Measurements from ENCODE around the gene CLCN7. TPM values are rescaled to one million over a fixed set of nuclear protein-coding genes. Genes with fewer than 3 reads are reported as not detected.

CLCN7 gene
- total and polyA plus RNA-seq, 2 of the 13 experiments (the other 11 are each of a cell fraction or from before 2014, with no cell fraction given), result 24.6 to 25.1 TPM

DNA sequence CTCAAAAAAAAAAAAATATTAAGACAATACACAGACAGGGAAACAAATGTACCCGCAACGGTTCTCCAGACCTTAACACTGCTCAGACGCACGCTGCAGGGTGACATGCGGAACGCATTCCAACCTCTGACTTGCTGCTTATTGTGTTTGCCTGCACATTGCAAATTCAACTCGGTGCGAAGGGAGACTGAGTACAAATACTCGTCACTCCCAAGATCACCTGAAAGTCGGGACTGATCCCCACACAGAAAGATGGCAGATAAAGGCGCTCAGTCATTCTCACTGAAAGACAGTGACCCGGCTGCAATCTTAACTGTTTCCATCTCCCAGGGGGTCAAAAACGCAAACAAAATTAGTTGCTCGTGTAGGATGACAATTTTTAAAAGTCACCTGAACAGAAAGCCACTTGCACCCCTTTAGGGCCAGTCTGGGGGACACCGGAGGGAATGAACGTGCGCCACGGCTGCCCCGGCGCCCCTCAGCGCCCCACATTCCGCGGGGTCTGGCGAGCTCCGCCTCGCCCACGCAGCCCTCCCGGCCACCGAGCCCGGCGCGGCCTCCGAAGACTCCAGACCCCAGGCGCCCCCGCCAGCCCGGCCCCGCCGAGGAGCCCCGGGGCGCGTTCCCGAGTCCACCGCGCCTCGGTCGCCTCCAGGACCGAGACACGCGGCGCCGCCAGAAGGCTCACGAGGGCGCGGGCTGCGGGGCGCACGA is 589 bp downstream of the CLCN7 start:
- H2AFZ ChIP-seq (ENCODE audit: low read length), result no peak overlapping the region
- H3K4me2 ChIP-seq (ENCODE audit: low read depth, low read length), result peak overlapping the region; percentile 95
- H3K36me3 ChIP-seq (replicated peaks in 1 of 2; ENCODE audit: control insufficient read depth in 1 of 2, insufficient read depth in 2 of 2, low read length in 2 of 2), result no peaks in the 10 kb centered on the region
- ATAC-seq, result peak; percentile 37
- H3K27me3 ChIP-seq (ENCODE audit: control insufficient read depth in 1 of 2, insufficient read depth in 2 of 2, low read length in 2 of 2), result no peaks in the 10 kb centered on the region; a peak in 1 of 5 replicates
- DNase-seq (ENCODE audit: low spot score), result peak; percentile 28
- intact Hi-C loops (cut with micrococcal nuclease; ENCODE audit: unreplicated experiment) (loop anchor here (2.0 kb wide), 1 partner anchor 43 kb away; the partner anchor contains the start of gene PERCC1), in situ Hi-C loops (cut with HindIII; ENCODE audit: extremely low pct_ligation_motif_present, low pct_unique_long_range_greater_than_20kb) (no loop called here)
- peak overlapping the region; percentile 73 to 88 (median 80) for H3K4me3 ChIP-seq (replicated peaks in 1 of 3; ENCODE audit: insufficient read depth in 1 of 3, low read depth in 2 of 3, low read length in 3 of 3)
- ChIA-PET POLR2A (interaction anchor here (0.6 kb wide), 1 partner anchor 32 kb away, joined by 3 read pairs; no protein-coding TSS in a partner anchor), CTCF (ENCODE audit: low intra/inter-chr PET ratio, low total read pairs) (no interaction called here)
- peaks cover 52% of the 10 kb centered on the region for H3K4me1 ChIP-seq (ENCODE audit: insufficient read depth, low read length)
- FAIRE-seq, result no peak
- H3K9ac ChIP-seq (ENCODE audit: insufficient read depth, low read depth, low read length), result peak overlapping the region; percentile 90
- BruUV-seq (replicated peaks), result TSS peak; percentile 67
- H3K27ac ChIP-seq (ENCODE audit: extremely low read length, insufficient read depth, low read length), result peak overlapping the region; percentile 83
- H4K20me1 ChIP-seq (ENCODE audit: insufficient read depth, low read length), result no peaks in the 10 kb centered on the region
- H3K9me3 ChIP-seq (ENCODE audit: low read length), result no peaks in the 10 kb centered on the region
- H3K79me2 ChIP-seq (ENCODE audit: insufficient read depth, low read length), result peaks cover 29% of the 10 kb centered on the region
- 6% methylated on average over 16 of the region's 57 CpGs for WGBS (ENCODE audit: low lambda C conversion rate)
- no peak for TF ChIP-seq ETV5 (CRISPR knock-in tag; IDR thresholded peaks at IDR 0.05; ENCODE audit: borderline replicate concordance)
- no peak for TF ChIP-seq ZBTB42 (CRISPR knock-in tag; IDR thresholded peaks at IDR 0.05)
- no peak for TF ChIP-seq TOE1 (CRISPR knock-in tag; IDR thresholded peaks at IDR 0.05)
- TF ChIP-seq, protein P1, sequence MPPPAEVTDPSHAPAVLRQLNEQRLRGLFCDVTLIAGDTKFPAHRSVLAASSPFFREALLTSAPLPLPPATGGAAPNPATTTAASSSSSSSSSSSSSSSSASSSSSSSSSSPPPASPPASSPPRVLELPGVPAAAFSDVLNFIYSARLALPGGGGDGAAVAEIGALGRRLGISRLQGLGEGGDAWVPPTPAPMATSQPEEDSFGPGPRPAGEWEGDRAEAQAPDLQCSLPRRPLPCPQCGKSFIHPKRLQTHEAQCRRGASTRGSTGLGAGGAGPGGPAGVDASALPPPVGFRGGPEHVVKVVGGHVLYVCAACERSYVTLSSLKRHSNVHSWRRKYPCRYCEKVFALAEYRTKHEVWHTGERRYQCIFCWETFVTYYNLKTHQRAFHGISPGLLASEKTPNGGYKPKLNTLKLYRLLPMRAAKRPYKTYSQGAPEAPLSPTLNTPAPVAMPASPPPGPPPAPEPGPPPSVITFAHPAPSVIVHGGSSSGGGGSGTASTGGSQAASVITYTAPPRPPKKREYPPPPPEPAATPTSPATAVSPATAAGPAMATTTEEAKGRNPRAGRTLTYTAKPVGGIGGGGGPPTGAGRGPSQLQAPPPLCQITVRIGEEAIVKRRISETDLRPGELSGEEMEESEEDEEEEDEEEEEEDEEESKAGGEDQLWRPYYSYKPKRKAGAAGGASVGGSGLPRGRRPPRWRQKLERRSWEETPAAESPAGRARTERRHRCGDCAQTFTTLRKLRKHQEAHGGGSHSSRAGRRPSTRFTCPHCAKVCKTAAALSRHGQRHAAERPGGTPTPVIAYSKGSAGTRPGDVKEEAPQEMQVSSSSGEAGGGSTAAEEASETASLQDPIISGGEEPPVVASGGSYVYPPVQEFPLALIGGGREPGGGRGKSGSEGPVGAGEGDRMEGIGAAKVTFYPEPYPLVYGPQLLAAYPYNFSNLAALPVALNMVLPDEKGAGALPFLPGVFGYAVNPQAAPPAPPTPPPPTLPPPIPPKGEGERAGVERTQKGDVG (CRISPR knock-in tag; IDR thresholded peaks at IDR 0.05; ENCODE audit: borderline replicate concordance), result no peak
- no peak for TF ChIP-seq FUBP1 (CRISPR knock-in tag; IDR thresholded peaks at IDR 0.05; ENCODE audit: borderline replicate concordance)
- no peak for TF ChIP-seq NFRKB (IDR thresholded peaks at IDR 0.05)
- TF ChIP-seq HNF1A (IDR thresholded peaks at IDR 0.05; ENCODE audit: low read depth), result no peak
- no peak for TF ChIP-seq HNF1A (CRISPR knock-in tag; IDR thresholded peaks at IDR 0.05; ENCODE audit: borderline replicate concordance)
- TF ChIP-seq ZNF878 (CRISPR knock-in tag; IDR thresholded peaks at IDR 0.05), result 0 out of 2 replicates have a peak, but pooled peaks have one; percentile 1
- TF ChIP-seq, protein P2, sequence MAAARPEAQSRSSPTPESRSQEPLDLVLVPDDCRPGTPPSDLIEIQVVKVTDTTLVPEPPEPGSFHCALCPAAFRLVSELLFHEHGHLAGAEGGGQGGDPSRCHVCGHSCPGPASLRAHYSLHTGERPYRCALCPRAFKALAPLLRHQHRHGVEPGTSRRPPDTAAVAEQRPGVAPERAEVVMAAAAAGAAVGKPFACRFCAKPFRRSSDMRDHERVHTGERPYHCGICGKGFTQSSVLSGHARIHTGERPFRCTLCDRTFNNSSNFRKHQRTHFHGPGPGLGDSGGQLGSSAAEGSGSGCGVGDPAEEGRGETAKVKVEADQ (CRISPR knock-in tag; IDR thresholded peaks at IDR 0.05; ENCODE audit: borderline replicate concordance), result no peak
- peak; percentile 7; the same call in 1 of the 2 replicates for TF ChIP-seq POGZ (CRISPR knock-in tag; IDR thresholded peaks at IDR 0.05)
- no peak for TF ChIP-seq ARNT (IDR thresholded peaks at IDR 0.05)
- no peak for TF ChIP-seq LBX2 (CRISPR knock-in tag; IDR thresholded peaks at IDR 0.05; ENCODE audit: borderline replicate concordance)
